GM18511 (cell line): Measurements from ENCODE around the gene IL20.

Experiments used
- ATAC-seq: cut with Tn5 transposase; IDR thresholded peaks from one replicate; pipeline ENCODE4 v1.9.1; 2021; ENCODE audit warnings: mild to moderate bottlenecking, moderate library complexity; ENCODE audit not compliant: unreplicated experiment

Gene IL20

DNA sequence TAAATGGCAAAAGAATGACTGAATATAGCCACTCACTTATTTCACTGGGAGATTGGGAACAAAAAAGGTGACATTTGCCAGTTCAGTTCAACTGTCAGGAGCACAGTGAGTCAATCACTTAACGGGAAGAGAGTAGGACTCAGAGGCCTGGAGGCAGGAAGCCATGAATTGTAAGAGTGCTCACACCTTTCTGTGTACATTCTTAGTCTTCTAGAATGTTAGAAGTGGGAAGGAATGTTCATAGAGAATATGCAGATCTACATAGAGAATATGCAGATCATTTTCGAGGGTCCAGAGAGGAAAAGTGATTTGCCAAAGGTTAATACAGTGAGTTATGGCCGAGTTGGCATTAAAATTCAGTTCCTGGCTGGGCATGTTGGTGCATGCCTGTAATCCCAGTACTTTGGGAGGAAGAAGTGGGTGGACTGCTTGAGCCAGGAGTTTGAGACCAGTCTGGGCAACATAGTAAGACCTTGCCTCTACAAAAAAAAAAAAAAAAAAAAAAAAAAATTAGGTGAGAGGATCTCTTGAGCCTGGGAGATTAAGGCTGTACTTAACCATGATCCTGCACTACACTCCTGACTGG, 8.3 kb downstream of the IL20 start:
- no peak for ATAC-seq

DNA sequence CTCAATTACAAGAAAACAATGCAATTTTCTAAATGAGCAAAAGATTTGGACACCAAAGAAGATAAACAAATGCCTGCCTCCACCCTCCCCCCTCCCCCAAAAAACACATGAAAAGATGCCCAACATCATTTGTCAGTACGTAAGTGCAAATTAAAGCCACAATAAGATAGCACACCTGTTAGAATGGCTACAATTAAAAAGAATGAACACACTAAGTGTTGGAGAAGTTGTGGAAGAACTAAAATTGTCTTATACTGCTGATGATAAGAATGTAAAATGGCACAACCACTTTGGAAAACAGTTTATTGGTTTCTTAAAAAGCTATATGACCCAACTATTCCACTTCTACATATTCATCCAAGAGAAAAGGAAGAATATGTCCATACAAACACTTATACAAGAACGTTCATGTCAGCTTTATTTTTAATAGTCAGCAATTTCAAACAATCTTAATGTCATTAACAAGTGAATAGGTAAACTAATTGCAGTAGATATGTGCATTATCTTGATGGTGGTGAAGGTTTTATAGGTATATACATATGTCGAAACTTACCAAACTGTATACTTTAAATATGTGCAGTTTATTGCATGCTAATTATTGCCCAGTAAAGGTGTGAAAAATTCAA, 10.4 kb downstream of the IL20 start:
- ATAC-seq, result no peak

DNA sequence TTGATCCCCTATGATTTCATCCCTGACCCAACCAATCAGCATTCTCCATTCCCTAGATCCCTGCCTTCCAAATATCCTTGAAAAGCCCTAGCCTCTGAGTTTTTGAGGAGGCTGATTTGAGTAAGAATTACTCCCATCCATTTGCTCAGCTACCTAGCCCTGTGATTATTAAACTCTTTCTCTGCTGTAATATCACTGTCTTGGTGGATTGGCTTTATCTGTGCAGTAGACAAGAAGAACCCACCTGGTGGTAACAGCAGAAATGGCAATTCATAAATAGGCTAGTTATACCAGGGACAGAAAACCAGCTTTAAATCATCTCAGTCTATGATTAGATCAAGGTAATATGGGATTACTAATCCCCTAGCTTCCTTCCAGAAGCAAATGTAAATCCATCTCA, 13.0 kb downstream of the IL20 start:
- no peak for ATAC-seq

DNA sequence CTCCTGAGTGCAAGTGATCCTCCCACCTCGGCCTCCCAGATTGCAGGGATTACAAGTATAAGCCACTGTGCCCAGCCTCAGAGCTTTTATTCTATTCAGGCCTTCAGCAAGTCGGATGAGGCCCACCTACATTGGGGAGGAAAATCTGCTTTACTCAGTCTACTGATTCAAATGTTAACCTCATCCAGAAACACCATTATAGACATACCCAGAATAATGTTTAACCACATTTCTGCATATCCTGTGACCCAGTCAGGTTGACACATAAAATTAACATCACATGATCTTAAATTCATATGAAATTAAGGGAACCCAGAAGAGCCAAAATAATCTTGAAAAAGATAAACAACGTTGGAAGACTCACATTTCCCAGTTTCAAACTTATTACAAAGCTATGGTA, 14.9 kb downstream of the IL20 start:
- ATAC-seq, result no peak

DNA sequence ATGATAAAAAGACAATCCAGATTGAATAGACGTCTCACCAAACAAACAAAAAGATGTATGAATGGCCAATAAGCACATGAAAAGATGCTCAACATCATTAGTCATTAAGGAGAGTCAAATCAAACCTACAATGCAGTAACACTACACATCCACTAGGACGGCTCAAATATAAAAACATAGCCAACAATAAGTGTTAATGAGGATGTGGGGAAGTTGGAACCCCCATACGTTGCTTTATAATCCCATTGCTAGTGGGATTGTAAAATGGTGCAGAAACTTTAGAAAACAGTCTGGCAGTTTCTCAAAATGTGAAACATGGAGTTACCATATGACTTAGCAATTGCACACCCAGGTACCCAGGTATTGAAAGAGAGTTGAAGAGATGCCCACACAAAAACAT, 17.1 kb downstream of the IL20 start:
- ATAC-seq, result no peak

DNA sequence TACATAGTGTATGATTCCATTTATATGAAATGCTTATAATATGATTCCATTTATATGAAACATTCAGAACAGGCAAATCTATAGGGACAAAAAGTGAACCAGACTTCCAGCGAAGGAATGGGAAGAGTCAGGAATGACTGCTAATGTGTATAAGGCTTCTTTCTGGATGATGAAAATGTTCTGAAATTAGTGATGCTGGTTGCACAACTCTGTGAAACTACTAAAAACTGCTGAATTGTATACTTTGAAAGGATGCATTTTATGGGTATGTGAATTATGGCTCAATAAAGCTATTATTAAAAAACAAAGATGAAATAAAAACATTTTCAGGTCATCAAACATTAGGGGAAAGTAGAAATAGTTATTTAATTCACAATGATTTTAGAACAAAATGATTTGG, 17.7 kb downstream of the IL20 start:
- ATAC-seq, result no peak

DNA sequence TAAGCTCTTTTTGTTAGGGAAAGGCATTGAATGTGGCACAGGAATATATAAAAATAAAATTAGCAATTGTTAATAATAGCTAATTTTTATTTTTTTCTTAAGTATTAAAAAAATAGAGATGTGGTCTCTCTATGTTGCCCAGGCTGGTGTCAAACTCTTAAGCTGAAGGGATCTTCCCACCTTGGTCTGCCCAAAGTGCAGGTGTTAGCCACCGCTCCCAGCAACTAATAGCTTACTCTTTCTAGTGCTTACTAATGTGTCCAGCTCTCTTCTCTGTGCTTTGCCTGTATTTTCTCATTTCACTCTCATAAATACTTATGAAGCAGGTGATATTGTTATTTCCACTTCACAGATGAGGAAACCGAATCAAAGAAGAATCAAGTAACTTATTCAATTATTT, 18.5 kb downstream of the IL20 start:
- no peak for ATAC-seq

DNA sequence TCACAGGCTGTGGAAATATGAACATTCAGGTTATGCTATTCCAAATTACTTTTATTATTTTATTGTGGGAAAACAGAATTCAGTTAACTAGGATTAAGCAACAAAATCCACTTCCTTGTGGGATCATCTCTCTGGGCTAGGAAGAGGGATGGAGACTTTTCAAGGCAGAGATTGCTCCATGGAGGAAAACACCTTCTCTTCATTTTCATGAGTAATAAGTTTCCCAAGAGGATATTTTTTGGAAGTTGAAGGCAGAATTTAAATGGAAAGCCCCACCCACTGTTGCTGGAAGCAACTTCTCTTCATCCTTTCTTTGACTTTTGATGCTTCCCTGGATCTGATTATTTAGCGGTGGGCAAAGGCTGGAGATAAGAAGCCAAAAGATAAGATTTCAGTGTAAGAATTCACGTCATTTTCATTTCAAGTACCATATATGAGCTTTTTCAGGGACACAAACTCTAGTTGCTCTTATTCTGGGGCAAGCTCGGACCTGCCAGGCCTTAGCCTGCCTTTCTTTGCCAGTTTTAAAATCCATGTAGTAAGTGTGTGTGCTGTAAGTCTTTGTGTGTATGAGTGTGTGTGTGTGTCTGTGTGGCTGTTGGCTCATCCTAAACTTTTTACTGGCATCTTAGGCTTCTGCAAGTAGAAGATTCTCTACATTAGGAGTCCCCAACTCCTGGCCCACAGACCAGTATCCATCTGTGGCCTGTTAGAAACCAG, 20.1 kb downstream of the IL20 start:
- ATAC-seq, result no peak

DNA sequence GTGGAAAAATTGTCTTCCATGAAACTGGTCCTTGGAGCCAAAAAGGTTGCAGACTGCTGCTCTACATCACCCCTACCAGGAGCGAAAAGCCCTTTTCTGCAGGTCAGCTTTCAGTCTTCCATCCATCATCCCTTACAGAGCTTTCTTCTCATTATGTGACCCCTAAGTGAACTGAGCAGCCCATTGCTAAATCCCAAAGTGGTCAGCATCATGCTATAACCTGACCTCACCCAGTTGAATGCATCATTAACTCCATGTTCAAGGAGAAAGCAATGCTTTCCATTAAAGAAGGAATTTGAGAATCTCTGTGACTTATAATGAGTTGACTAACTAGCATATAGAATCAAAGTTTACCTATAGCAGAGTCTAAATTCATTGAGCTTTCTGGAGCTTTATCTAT, 21.4 kb downstream of the IL20 start:
- ATAC-seq, result no peak

DNA sequence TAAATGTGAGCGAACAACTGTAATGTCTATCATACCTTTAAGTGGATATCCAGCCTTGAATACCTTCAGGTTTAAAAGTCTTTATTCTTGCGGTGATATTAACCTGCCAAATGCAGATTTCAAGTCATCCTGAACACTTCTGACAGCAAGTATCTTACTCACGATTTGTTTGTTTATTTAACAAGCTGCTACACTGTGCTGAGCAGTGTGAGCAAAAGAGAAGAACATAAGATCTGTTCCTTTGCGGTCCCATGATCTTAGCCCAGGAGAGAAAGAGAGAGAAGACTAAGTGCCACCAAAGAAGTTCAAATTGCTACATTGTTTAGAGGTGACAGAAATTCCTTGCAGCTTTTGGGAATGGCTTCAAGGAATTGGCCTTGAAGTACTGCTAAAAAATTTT, 22.3 kb downstream of the IL20 start:
- ATAC-seq, result no peak

DNA sequence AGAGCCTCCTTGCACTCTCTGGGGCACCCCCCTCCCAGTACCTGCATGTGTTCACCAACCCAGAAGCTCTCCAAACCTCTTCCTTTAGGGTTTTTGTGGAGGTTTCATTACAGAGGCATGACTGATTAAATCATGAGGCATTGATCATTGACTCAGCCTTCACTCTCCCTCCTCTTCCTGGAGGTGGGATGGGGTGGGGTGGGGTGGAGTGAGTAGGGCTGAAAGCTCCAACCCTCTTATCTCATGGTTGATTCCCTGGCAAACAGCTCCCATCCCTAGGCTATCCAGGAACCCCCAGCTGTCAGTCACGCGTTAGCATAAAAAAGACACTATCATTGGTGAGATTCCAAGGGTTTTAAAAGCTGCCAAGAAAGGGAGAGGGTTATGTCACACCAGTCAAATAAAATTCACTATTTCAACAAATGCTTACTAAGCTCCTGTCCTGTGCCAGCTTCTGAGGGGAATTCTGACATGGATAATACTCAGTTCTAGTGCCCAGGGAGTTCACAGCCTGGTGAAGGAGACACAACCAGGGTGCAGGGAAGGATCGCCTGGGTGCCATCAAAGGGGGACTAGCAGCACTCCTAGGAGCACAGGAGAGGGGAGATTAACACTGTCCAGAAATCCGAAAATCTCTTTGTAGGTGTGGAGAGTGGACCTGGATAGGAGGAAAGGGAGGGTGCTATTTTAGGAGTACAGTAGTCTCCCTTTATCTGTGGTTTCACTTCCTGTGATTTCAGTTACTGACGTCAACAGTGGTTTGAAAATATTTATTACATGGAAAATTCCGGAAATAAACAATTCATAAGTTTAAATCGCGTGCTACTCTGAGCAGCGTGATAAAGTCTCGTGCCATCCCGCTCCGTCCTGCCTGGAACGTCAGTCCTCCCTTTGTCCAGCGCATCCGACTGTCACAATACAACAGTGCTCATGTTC, 25.0 kb downstream of the IL20 start:
- no peak for ATAC-seq

DNA sequence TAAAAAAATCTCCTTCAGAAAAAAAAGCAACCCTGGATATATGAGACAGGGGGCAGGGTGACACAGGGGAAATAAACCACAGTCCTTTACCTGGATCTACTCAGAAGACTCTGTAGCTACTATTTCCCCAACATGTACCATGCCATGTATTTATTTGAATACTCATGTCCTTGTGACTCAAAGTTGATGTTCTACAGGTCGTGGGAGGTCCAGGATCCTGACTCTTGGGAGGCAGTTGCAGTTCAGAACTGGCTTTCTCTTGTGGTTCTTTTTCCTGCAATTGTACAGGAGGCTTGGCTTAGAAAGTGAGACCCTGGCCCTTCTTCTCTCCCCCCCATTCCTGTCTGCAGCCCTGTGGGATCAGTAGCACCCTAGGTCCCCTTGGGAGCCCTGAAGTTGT, 26.0 kb downstream of the IL20 start:
- ATAC-seq, result no peak

DNA sequence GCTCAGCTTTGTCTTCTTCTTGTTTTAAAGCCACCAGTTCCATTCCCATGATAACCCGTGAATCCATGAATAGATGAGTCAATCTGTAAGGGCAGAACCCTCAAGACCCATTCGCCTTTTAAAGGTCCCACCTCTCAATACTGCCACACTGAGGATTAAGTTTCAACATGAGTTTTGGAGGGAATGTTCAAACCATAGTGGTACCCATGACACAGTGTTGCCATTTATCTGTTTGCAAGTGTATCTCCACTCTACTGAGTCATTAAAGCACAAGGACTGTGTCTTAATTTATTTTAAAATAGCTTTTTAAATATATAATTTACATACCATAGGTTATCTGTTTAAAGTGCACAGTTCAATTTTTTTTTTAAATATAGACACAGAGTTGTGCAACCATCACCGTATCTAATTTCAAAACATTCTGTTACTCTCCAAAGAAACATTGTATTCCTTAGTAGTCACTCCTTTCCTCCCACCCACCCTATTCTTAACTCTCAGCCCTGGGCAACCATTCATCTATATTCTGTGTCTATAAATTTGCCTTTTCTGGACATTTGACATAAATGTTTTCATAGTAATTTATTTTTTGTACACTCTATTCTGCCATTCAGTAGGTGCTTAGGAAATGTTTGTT, 27.0 kb downstream of the IL20 start:
- ATAC-seq, result no peak

DNA sequence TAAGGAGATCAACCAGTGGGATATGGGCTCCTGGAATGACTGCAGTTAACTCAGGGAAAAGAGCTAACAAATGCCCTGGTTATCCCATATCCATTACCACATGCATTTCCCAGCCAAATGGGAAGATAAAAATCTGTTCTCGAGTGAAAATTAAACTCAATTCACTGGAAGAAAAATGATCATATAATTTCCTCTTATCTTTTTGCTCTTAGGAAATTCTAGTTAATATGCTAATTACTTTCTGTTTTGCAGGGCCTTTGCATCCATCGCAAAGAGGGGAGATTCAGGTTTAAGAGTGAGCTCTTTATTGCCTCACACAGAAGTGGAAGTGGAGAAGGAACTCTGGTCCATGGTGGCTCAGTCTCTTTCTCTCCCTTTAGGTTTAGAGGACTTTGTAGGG, 28.0 kb downstream of the IL20 start:
- no peak for ATAC-seq

DNA sequence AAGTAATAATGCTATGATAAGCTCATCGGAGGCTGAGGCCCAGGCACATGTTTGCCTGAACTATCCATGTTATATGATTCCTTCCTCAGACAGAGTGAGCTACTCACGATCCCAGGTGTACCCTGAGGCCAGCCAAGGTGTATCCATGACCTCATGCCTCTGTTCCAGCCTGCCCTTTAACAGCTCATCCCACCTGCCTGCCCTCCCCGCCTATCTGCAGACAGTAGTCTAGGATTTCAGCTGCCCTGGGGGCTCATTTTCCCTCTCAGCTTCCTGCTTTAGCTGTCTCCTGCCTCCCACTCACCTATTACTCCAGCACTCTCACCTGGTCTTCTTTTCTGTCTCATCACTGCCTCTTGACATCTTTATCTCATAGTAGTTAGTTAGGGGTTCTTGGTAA, 29.9 kb downstream of the IL20 start:
- no peak for ATAC-seq

DNA sequence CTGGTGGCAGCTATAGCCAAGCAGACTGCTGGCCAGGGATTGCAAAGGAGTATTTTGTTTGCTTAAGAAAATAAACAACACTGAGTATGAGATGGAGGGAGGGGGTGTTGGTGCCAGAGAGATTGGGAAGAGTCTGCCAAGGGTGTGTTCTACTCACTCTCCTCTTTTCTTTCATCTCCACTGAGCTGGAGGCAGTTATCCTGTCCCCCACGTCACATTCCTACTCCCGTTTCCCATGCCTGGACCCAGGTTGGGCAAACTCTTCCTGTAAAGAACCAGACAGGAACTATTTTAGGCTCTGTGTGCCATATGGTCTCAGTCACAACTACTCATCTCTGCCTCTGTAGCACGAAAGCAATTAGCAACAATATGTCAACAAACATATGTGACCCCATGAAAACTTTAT, 30.4 kb downstream of the IL20 start:
- ATAC-seq, result no peak

DNA sequence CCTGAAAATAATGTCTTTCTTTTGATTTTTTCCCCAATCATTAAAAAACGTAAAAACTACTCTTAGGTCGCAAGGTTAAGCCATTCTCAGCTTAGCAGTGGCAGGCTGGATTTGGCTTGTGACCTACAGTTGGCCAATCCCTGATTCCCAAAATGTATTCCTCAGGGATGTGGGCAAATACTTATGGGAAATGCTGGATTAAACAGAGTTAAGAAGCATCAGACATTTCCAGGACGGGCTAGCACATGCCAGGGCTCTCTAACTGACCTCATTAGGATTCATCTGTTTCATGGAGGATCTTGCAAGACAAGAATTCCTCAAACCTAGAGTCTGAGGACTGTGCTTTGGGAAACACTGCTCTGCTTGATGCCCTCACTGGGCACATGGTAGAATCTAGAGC, 30.8 kb downstream of the IL20 start:
- no peak for ATAC-seq

DNA sequence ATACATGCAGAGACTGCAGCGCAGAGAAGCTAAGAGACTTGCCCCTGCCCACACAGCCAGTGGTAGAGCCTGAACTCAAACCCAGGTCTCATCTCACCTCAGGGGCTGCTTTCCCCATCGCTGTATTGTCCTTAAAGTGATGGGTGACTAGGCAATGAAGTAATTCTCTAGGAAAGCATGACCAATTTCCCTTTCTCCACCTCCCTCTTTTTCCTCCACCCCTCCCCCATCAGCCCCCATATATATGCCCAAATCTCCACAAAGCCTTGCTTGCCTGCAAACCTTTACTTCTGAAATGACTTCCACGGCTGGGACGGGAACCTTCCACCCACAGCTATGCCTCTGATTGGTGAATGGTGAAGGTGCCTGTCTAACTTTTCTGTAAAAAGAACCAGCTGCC, 31.8 kb downstream of the IL20 start, which contains the start of gene IL24:
IL24 (plus strand) TSS at position 269 of the 400 bp plus-strand sequence. CDS start 390 bp downstream, outside the sequence.
- no peak for ATAC-seq

DNA sequence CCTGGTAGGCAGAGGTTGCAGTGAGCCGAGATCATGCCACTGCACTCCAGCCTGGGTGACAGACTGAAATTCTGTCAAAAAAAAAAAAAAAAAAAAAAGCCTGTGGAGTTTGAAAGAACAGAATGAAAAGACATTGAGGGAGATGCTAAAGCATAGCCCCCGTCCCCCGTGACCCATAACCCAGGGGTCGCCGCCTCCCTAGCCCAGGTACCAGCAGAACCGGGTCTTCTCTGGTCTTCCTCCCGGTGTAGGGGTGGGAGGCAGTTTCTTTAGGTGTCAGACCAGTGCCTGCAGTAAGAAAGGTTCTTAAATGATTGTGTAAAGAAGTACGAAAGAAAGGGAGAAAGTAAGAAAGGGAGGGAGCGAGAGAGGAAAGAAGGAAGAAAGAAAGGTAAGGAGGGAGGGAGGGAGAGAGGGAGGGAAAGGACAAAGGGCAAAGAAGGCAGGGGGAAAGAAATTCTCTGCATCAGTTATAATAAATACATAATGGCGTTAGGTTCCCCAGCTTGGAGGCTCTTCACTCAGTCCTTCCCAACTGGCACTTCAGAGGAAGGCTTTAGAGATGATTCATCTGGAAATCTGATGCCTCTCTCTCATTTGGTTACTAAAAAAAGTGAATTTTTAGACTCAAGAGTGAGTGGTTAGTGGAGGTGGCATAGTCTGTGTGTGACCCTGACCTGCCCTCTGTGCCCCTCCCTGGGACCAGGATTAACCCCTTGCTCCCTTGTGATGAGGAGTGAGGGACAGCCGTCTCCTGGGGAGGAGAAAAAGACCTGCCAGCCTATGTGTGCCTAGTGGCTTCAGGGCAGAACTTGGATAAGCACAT, 32.9 kb downstream of the IL20 start:
- no peak for ATAC-seq

DNA sequence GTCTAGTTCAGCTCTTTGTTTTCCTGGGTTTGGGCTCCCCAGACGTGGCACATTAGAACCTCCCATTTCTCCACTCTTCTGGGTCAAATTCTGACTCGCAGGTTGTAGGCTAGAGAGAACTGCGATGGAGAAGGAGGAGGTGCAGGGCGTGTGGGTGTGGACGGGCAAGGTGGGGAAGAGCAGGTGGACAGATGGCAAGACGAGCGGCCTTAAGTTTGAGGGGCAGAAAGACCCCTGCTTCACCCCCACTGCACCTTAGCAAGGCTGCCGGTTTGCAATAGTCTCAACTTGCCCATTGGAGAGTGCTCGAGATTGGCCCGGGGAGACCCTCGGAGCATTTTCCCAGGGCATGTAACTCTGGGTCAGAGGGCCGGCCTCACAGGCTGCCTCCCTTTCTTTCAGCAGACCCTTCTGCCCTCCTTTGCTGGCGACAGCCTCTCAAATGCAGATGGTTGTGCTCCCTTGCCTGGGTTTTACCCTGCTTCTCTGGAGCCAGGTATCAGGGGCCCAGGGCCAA, 33.5 kb downstream of the IL20 start:
- no peak for ATAC-seq
